ENCODE data around the gene JADE2.

DNA sequence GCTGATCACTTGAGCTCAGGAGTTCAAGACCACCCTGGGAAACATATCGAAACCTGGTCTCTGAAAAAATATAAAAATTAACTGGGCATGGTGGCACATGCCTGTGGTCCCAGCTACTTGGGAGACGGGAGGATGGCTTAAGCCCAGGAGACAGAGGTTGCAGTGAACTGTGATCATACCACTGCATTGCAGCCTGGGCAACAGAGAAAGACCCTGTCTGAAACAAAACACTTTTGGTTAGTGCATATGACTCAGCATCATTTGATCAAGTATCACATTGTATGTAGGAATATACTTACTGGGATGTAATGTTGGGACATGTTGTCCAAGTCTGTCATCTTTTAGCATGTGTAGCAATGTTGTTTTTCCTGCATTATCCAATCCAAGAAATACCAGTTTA lies 95.2 kb downstream of the JADE2 start:
- no peak for TF ChIP-seq POLR2AphosphoS5 (IDR thresholded peaks at IDR 0.05; ENCODE audit: low read depth, low read length)
- TF ChIP-seq POLR2A (IDR thresholded peaks at IDR 0.05; ENCODE audit: low read depth, low read length), result no peak

Measured in GM12892 (cell line).